ENCODE data around the gene ODF2.

DNA sequence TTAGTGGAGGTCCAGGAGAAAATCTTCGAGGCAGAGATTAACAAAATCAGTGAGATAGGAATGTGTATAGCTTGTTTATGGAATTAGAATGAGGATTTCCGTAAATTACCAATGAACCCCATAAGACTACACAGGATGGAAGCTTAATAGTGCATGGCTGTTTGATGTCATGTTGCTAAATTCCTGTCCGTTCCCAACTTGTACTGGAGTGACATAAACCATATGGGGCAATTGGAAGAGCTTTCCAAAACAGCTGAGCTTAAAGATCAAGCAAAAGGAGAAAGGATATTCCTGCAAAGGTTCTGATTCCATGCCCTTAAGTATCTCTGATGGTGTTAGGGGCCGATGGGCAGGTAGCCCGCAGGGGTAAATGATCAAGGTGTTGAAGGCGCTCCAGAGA lies 66.2 kb downstream of the ODF2 start:
- TF ChIP-seq, protein P1, sequence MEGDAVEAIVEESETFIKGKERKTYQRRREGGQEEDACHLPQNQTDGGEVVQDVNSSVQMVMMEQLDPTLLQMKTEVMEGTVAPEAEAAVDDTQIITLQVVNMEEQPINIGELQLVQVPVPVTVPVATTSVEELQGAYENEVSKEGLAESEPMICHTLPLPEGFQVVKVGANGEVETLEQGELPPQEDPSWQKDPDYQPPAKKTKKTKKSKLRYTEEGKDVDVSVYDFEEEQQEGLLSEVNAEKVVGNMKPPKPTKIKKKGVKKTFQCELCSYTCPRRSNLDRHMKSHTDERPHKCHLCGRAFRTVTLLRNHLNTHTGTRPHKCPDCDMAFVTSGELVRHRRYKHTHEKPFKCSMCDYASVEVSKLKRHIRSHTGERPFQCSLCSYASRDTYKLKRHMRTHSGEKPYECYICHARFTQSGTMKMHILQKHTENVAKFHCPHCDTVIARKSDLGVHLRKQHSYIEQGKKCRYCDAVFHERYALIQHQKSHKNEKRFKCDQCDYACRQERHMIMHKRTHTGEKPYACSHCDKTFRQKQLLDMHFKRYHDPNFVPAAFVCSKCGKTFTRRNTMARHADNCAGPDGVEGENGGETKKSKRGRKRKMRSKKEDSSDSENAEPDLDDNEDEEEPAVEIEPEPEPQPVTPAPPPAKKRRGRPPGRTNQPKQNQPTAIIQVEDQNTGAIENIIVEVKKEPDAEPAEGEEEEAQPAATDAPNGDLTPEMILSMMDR (IDR thresholded peaks at IDR 0.05; ENCODE audit: low read length): no peak
- no peak for TF ChIP-seq EZH2 (IDR thresholded peaks at IDR 0.05; ENCODE audit: borderline replicate concordance, low read length)

Measured in OCI-LY1 (cell line).